ENCODE results near the gene ELMO1.

GRCh38 chr7:37429435-37429791 is 19.3 kb downstream of the ELMO1 start:
- TF ChIP-seq, protein P1, sequence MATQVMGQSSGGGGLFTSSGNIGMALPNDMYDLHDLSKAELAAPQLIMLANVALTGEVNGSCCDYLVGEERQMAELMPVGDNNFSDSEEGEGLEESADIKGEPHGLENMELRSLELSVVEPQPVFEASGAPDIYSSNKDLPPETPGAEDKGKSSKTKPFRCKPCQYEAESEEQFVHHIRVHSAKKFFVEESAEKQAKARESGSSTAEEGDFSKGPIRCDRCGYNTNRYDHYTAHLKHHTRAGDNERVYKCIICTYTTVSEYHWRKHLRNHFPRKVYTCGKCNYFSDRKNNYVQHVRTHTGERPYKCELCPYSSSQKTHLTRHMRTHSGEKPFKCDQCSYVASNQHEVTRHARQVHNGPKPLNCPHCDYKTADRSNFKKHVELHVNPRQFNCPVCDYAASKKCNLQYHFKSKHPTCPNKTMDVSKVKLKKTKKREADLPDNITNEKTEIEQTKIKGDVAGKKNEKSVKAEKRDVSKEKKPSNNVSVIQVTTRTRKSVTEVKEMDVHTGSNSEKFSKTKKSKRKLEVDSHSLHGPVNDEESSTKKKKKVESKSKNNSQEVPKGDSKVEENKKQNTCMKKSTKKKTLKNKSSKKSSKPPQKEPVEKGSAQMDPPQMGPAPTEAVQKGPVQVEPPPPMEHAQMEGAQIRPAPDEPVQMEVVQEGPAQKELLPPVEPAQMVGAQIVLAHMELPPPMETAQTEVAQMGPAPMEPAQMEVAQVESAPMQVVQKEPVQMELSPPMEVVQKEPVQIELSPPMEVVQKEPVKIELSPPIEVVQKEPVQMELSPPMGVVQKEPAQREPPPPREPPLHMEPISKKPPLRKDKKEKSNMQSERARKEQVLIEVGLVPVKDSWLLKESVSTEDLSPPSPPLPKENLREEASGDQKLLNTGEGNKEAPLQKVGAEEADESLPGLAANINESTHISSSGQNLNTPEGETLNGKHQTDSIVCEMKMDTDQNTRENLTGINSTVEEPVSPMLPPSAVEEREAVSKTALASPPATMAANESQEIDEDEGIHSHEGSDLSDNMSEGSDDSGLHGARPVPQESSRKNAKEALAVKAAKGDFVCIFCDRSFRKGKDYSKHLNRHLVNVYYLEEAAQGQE (IDR thresholded peaks at IDR 0.05; ENCODE audit: low read depth), result no peak
- TF ChIP-seq EZH2phosphoT487 (IDR thresholded peaks at IDR 0.05; ENCODE audit: borderline replicate concordance) (no peak), POLR2AphosphoS5 (IDR thresholded peaks at IDR 0.05; ENCODE audit: low read depth, low read length) (no peak), CTCF (IDR thresholded peaks at IDR 0.05 in 2 of 3, conservative IDR thresholded peaks at IDR 0.05 in 1 of 3; ENCODE audit: borderline replicate concordance in 1 of 3, insufficient read depth in 1 of 3, low read depth in 2 of 3, low read length in 2 of 3) (no peak), POLR2A (IDR thresholded peaks at IDR 0.05; ENCODE audit: borderline replicate concordance, extremely low read depth, insufficient read depth, insufficient read length) (no peak), YY1 (IDR thresholded peaks at IDR 0.05; ENCODE audit: extremely low read depth, insufficient replicate concordance, low read depth, low read length) (no peak), EGR1 (IDR thresholded peaks at IDR 0.05; ENCODE audit: low read depth) (no peak)
- TF ChIP-seq, protein P2, sequence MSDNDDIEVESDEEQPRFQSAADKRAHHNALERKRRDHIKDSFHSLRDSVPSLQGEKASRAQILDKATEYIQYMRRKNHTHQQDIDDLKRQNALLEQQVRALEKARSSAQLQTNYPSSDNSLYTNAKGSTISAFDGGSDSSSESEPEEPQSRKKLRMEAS (IDR thresholded peaks at IDR 0.05), result no peak
